ENCODE measurements around the gene HSFX1.

DNA sequence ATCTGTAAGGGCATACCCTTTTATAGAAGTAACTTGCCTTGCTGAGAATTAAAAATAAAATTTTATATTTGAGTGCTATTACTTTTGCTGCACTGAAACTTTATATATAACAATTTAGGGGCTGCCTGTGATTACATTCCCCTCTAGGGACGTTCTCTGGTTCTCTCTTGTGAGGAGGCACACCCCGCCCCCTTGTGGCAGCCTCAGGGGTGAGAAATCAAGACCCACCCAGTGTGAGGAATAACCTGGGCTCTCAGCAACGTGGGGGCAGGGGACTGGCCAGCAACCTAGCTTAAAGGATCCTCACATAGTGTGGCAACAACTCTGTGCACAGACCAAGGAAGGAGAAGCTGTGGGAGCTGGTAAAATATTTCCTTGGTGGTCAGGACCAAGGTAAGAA is 51.6 kb downstream of the HSFX1 start:
- TF ChIP-seq JUND (IDR thresholded peaks at IDR 0.05), result no peak
- no peak for TF ChIP-seq FOSL1 (IDR thresholded peaks at IDR 0.05; ENCODE audit: low read depth)
- no peak for TF ChIP-seq ZNF274 (IDR thresholded peaks at IDR 0.05; ENCODE audit: low read depth, low read length)
- TF ChIP-seq, protein P1, sequence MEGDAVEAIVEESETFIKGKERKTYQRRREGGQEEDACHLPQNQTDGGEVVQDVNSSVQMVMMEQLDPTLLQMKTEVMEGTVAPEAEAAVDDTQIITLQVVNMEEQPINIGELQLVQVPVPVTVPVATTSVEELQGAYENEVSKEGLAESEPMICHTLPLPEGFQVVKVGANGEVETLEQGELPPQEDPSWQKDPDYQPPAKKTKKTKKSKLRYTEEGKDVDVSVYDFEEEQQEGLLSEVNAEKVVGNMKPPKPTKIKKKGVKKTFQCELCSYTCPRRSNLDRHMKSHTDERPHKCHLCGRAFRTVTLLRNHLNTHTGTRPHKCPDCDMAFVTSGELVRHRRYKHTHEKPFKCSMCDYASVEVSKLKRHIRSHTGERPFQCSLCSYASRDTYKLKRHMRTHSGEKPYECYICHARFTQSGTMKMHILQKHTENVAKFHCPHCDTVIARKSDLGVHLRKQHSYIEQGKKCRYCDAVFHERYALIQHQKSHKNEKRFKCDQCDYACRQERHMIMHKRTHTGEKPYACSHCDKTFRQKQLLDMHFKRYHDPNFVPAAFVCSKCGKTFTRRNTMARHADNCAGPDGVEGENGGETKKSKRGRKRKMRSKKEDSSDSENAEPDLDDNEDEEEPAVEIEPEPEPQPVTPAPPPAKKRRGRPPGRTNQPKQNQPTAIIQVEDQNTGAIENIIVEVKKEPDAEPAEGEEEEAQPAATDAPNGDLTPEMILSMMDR (IDR thresholded peaks at IDR 0.05 in 2 of 3, conservative IDR thresholded peaks at IDR 0.05 in 1 of 3; ENCODE audit: borderline replicate concordance in 1 of 3, insufficient read depth in 1 of 3, low read depth in 2 of 3, low read length in 2 of 3), result peak; percentile 41 to 54 (median 42); a peak in 5 of 6 replicates
- TF ChIP-seq, protein P2, sequence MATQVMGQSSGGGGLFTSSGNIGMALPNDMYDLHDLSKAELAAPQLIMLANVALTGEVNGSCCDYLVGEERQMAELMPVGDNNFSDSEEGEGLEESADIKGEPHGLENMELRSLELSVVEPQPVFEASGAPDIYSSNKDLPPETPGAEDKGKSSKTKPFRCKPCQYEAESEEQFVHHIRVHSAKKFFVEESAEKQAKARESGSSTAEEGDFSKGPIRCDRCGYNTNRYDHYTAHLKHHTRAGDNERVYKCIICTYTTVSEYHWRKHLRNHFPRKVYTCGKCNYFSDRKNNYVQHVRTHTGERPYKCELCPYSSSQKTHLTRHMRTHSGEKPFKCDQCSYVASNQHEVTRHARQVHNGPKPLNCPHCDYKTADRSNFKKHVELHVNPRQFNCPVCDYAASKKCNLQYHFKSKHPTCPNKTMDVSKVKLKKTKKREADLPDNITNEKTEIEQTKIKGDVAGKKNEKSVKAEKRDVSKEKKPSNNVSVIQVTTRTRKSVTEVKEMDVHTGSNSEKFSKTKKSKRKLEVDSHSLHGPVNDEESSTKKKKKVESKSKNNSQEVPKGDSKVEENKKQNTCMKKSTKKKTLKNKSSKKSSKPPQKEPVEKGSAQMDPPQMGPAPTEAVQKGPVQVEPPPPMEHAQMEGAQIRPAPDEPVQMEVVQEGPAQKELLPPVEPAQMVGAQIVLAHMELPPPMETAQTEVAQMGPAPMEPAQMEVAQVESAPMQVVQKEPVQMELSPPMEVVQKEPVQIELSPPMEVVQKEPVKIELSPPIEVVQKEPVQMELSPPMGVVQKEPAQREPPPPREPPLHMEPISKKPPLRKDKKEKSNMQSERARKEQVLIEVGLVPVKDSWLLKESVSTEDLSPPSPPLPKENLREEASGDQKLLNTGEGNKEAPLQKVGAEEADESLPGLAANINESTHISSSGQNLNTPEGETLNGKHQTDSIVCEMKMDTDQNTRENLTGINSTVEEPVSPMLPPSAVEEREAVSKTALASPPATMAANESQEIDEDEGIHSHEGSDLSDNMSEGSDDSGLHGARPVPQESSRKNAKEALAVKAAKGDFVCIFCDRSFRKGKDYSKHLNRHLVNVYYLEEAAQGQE (IDR thresholded peaks at IDR 0.05; ENCODE audit: low read depth), result no peak
- no peak for TF ChIP-seq POLR2A (IDR thresholded peaks at IDR 0.05; ENCODE audit: borderline replicate concordance, extremely low read depth, insufficient read depth, insufficient read length)
- TF ChIP-seq SP1 (IDR thresholded peaks at IDR 0.05; ENCODE audit: low read depth), result no peak
